GM12875 (cell line): ENCODE data around the gene USP47.

Experiments
- H3K4me3 ChIP-seq: one replicate; pipeline ENCODE4 v1.5.1; 2011; ENCODE audit warnings: low read depth, low read length, control low read depth
- TF ChIP-seq, protein P1 (sequence below): IDR thresholded peaks from 2 replicates; pipeline ENCODE4 v1.5.1; 2011; ENCODE audit warnings: low read depth, mild to moderate bottlenecking, control low read depth, inconsistent platforms, low read length, moderate library complexity, borderline replicate concordance; ENCODE audit not compliant: insufficient read depth

Gene USP47

DNA sequence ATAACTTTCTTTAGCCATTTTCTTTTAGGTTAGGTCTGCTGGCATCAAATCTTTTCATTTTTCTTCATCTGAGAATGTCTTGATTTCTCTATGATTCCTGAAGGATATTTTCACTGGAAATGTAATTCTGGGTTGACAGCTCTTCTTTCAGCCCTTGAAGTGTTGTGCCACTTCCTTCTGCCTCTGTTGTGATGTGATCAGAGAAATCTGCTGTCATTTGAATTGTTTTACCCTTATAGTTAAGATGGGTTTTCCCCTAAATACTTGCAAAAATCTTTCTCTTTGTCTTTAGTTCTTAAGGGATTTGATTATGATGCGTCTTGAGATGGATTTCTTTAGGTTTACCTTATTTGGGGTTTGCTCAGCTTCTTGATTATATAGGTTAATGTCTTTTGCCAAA, 23.0 kb downstream of the USP47 start:
- TF ChIP-seq, protein P1, sequence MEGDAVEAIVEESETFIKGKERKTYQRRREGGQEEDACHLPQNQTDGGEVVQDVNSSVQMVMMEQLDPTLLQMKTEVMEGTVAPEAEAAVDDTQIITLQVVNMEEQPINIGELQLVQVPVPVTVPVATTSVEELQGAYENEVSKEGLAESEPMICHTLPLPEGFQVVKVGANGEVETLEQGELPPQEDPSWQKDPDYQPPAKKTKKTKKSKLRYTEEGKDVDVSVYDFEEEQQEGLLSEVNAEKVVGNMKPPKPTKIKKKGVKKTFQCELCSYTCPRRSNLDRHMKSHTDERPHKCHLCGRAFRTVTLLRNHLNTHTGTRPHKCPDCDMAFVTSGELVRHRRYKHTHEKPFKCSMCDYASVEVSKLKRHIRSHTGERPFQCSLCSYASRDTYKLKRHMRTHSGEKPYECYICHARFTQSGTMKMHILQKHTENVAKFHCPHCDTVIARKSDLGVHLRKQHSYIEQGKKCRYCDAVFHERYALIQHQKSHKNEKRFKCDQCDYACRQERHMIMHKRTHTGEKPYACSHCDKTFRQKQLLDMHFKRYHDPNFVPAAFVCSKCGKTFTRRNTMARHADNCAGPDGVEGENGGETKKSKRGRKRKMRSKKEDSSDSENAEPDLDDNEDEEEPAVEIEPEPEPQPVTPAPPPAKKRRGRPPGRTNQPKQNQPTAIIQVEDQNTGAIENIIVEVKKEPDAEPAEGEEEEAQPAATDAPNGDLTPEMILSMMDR: no peak
- H3K4me3 ChIP-seq: no peak overlapping the region

GRCh38 chr11:11865449-11865848, 23.7 kb downstream of the USP47 start:
- TF ChIP-seq, protein P1: no peak
- no peak overlapping the region for H3K4me3 ChIP-seq

GRCh38 chr11:11866203-11866602, 24.4 kb downstream of the USP47 start:
- TF ChIP-seq, protein P1: no peak
- no peak overlapping the region for H3K4me3 ChIP-seq

GRCh38 chr11:11867720-11868119, 25.9 kb downstream of the USP47 start:
- no peak overlapping the region for H3K4me3 ChIP-seq
- TF ChIP-seq, protein P1: no peak

DNA sequence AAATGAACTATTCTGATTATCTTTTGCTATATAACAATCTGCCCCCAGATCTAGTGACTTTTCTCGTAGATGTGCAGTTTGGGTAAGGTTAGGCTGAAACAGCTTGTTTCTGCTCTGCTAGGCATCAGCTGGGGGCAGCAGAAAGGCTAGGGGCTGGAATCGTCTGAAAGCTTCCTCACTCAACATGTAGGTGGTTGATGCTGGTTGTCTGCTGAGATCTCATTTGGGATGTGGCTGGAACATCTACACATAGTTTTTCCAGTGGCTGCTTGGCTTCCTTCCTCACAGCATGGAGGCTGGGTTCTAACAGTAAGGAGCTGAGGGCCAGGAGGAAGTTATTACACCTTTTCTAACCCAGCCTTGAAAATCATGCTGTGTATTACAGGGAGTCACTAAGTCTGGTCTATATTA, 30.2 kb downstream of the USP47 start:
- TF ChIP-seq, protein P1: no peak
- peak overlapping the region; percentile 10 for H3K4me3 ChIP-seq

- TF ChIP-seq, protein P1: no peak
- H3K4me3 ChIP-seq: no peak overlapping the region
Observed at GRCh38 chr11:11876458-11876857, 34.7 kb downstream of the USP47 start.

DNA sequence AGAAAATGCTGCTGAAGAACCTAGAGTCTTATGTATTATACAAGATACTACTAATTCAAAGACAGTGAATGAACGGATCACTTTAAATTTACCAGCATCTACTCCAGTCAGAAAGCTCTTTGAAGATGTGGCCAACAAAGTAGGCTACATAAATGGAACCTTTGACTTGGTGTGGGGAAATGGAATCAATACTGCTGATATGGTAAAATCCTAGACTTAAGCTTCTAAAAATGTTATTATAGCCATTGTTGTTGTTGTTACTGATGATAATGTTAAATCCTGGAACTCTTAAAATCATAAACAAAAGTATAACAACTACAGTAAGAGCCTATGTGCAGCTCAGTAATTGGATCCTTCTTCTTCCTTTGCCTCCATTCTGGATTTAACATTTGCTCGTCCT, 38.4 kb downstream of the USP47 start:
- H3K4me3 ChIP-seq: no peak overlapping the region
- TF ChIP-seq, protein P1: no peak
